OCI-LY1 (cell line): Measurements from ENCODE around the gene CR1.

Experiments
- CTCF ChIP-seq: fragments of 200-600 bp; sonication (generic), shearing (Covaris generic); IDR thresholded peaks from 2 replicates; pipeline ENCODE4 v1.5.1; 2017; ENCODE audit warnings: mild to moderate bottlenecking, antibody characterized with exemption, low read length, moderate library complexity, mixed read lengths
- EZH2 ChIP-seq: fragments of 200-600 bp; sonication (generic), shearing (Covaris generic); IDR thresholded peaks from 2 replicates; pipeline ENCODE4 v1.8.0; 2017; ENCODE audit warnings: borderline replicate concordance, mixed run types, mild to moderate bottlenecking, antibody characterized with exemption, low read length, moderate library complexity, mixed read lengths

GRCh38 chr1:207518608-207519236, 22.8 kb downstream of the CR1 start:
- no peak for TF ChIP-seq CTCF
- no peak for TF ChIP-seq EZH2
